Activated CD4-positive, alpha-beta T cell treated with anti-CD3 and anti-CD28 coated beads, Interleukin-2, amount 10 ng/mL, durations not matched to agents 24 days and 14 days (primary cell): ENCODE measurements around the gene ZNF677. TPM values are rescaled to one million over a fixed set of nuclear protein-coding genes. Genes with fewer than 3 reads are reported as not detected.
"Not testable (repeated sequence)": the region's sequence is repeated elsewhere in the genome, so short reads cannot be mapped to it uniquely, and the experiment has no call there.

Experiments used
- DNase-seq: peaks from one replicate; pipeline ENCODE4 v3.0.0; 2022
- H3K27ac Mint-ChIP-seq: one replicate; pipeline ENCODE4 v1.8.0; 2022; ENCODE audit warnings: mild to moderate bottlenecking, mixed read lengths
- H3K27me3 Mint-ChIP-seq: one replicate; pipeline ENCODE4 v1.8.0; 2022; ENCODE audit warnings: mixed read lengths
- H3K36me3 Mint-ChIP-seq: one replicate; pipeline ENCODE4 v1.8.0; 2022; ENCODE audit warnings: low read depth, mild to moderate bottlenecking, mixed read lengths
- H3K4me1 Mint-ChIP-seq: one replicate; pipeline ENCODE4 v1.8.0; 2021; ENCODE audit warnings: mixed read lengths
- H3K4me3 Mint-ChIP-seq: one replicate; pipeline ENCODE4 v1.8.0; 2022; ENCODE audit warnings: mild to moderate bottlenecking, moderate library complexity, mixed read lengths
- H3K9me3 Mint-ChIP-seq: one replicate; pipeline ENCODE4 v1.8.0; 2021; ENCODE audit warnings: mixed read lengths
- intact Hi-C: fragments of 100-400 bp; cut with micrococcal nuclease; formaldehyde crosslinking; loops from one replicate; pipeline ENCODE4 v1.15.1; 2023
- total RNA-seq: library from RNA; stranded (reverse); gene quantifications from 2 replicates; pipeline ENCODE4 v1.2.3, GENCODE V29; 2022

Gene ZNF677
- total RNA-seq, 1 donor from 2014 or later: 0.91 TPM

DNA sequence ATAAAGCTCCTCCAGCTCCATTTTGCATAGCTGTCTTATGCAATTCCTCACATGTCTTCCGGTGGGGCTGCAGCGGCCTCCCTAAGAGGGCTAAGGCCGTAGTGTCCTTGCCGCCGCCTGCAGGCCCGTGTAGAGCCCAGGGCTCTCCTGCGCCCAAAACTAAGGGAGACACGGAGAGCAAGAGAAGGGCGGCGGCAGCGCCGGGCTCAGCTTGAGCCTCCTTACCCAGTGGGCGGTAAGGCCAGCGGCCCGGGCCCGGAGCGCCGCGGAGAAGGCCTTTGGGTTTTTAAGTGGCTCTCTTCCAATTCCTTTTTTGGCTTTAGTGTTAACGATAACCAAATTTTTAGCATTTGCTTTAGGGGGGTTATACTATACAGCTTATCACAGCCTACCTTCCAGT, 30.1 kb downstream of the ZNF677 start:
- intact Hi-C loops: no loop called here
- DNase-seq: no peak
- Mint-ChIP-seq H3K4me3 (no peak overlapping the region), H3K27me3 (no peaks in the 10 kb centered on the region), H3K4me1 (no peaks in the 10 kb centered on the region), H3K9me3 (peaks cover 26% of the 10 kb centered on the region), H3K27ac (no peak overlapping the region), H3K36me3 (peaks cover 8% of the 10 kb centered on the region)

DNA sequence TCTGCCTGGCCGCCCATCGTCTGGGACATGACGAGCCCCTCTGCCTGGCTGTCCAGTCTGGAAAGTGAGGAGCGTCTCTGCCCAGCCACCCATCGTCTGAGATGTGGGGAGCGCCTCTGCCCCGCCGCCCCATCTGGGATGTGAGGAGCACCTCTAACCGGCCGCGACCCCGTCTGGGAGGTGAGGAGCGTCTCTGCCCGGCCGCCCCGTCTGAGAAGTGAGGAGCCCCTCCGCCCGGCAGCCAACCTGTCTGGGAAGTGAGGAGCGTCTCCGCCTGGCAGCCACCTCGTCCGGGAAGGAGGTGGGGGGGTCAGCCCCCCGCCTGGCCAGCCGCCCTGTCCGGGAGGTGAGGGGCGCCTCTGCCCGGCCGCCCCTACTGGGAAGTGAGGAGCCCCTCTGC, 32.0 kb downstream of the ZNF677 start:
- H3K36me3 Mint-ChIP-seq, H3K4me3 Mint-ChIP-seq, H3K27me3 Mint-ChIP-seq, DNase-seq, H3K4me1 Mint-ChIP-seq, H3K27ac Mint-ChIP-seq, intact Hi-C loops: not testable (repeated sequence)
- H3K9me3 Mint-ChIP-seq: peaks cover 32% of the 10 kb centered on the region

DNA sequence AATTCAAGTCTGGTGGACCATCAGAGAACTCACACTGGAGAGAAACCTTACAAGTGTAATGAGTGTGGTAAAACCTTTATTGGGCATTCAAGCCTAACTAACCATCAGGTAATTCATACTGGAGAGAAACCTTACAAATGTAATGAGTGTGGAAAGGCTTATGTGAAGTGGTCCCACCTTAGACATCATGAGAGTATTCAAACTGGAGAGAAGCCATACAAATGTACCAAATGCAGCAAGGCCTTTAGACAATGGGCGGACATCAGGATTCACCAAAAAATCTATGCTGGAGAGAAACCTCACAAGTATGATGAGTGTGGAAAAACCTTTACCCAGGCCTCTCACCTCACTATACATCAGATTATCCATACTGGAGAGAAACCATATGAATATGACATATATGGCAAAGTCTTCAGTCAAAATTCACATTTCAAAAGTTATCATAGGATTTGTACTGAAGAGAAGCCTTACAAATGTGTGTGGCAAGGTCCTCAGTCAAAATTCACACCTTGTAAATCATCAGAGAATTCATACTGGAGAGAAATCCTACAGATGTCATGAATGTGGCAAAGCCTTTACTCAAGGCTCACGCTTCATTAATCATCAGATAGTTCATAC, 41.9 kb downstream of the ZNF677 start:
- H3K27ac Mint-ChIP-seq: no peak overlapping the region
- no peak for DNase-seq
- peaks cover 44% of the 10 kb centered on the region for H3K36me3 Mint-ChIP-seq
- intact Hi-C loops: no loop called here
- H3K4me1 Mint-ChIP-seq: no peaks in the 10 kb centered on the region
- no peak overlapping the region for H3K4me3 Mint-ChIP-seq
- peaks cover 41% of the 10 kb centered on the region for H3K9me3 Mint-ChIP-seq
- H3K27me3 Mint-ChIP-seq: no peaks in the 10 kb centered on the region

DNA sequence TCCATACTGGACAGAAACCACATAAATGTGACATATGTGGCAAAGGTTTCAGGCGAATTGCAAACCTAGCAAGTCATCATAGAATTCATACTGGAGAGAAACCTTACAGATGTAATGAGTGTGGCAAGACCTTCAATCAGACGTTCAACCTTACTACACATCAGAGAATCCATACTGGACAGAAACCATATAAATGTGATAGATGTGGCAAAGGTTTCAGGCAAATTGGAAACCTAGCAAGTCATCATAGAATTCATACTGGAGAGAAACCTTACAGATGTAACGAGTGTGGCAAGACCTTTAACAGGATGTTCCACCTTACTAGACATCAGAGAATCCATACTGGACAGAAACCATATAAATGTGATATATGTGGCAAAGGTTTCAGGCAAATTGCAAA, 43.1 kb downstream of the ZNF677 start:
- Mint-ChIP-seq H3K36me3 (peaks cover 56% of the 10 kb centered on the region), H3K9me3 (peaks cover 49% of the 10 kb centered on the region)
- H3K27me3 Mint-ChIP-seq, H3K4me3 Mint-ChIP-seq, intact Hi-C loops, DNase-seq, H3K4me1 Mint-ChIP-seq, H3K27ac Mint-ChIP-seq: not testable (repeated sequence)

DNA sequence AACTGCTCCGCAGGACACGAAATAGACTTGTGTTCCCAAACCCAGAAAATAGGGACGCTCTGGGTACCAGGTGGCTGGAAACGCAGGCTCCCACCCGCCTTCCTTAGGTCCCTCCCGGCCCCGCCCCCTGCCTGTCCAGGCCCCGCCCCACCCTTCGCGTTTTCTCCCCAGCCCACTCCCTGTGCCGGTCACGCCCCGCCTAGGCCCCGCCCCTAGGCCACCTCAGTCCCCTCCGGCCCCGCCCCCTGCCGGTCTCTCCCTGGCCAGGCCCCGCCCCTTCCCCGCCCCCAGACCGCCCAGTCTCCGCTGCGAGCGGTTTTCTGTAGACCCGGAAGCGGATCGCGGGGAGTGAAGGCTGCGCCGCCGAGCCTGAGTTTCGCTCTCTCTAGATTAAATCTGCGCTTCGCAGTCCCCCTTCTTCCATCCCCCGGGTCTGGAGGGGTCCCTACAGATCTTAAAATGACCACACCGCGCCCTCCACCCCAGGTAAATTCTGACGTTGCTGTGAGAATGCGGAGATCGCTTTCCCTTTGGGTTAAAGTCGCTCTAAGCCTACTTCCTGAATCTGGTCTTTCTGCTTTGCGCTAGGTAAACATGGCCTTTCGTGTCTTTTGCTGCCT, 57.8 kb downstream of the ZNF677 start:
- no peaks in the 10 kb centered on the region for H3K27me3 Mint-ChIP-seq
- H3K36me3 Mint-ChIP-seq: peaks cover 39% of the 10 kb centered on the region
- intact Hi-C loops: loop anchor here (1.0 to 10.0 kb wide), 8 partner anchors 95 to 670 kb away; partner anchors contain the start of genes MYADM, ZNF160, ZNF525 and ZNF761
- H3K9me3 Mint-ChIP-seq: peaks cover 17% of the 10 kb centered on the region
- peak; percentile 96 for DNase-seq
- peak overlapping the region; percentile 96 for H3K27ac Mint-ChIP-seq
- peak overlapping the region; percentile 97 for H3K4me3 Mint-ChIP-seq
- H3K4me1 Mint-ChIP-seq: peaks cover 29% of the 10 kb centered on the region

DNA sequence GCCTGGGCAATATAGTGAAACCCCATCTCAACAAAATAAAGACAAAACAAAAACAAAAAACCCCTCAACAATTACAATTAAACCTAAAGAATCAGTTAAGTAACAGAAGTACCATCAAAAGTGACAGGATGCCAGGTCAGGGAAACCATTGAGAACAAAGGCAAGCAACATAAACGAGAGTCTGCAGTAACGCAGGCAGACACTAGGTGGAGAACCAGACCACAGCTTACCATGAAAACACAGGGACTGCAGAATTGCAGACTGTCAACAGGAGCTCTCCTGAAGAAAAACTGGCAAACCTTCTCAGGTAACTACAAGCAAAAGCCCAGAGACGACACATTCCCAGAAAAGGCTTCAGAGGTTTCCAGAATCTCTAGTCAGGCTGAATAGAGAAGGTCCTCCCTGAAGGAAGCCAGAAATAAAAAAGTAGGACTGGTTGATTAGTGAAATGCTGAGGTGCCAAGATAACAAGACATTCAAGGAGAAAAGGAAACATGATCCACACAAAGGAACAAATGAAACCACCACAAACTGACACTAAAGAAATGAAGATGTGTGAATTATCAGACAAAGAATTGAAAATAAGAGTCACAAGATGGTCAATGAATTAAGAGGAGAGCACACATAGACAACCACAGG, 59.3 kb downstream of the ZNF677 start:
- peaks cover 19% of the 10 kb centered on the region for H3K9me3 Mint-ChIP-seq

DNA sequence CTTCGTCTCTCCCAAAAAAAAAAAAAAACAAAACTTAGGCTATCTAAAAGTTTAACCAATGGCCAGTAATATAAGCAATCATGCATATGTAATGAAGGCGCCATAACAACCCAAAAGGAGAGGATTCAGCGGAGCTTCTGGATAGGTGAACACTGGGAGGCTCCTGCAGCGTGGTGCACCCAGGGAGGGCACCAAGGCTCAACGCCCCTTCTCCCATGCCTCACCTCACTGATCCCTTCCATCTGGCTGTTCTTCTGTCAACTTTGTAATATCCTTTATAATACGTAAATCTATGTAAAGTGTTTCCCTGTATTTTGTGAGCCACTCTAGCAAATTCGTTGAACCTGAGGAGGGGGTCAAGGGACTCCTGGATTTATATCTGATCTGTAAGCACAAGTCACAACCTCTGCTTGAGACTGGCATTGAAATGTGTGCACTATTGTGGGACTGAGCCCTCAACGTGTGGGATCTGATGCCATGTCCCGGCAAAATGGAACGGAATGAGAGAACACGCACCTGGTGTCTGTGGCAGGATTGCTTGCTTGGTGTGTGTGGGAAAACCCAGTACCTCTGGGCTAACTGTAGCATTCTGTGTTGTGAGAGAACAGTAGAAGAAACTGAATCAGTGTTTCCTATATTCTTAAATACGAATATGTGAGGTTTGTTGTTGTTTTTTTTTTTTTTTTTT, 61.0 kb downstream of the ZNF677 start:
- Mint-ChIP-seq H3K4me1 (peaks cover 30% of the 10 kb centered on the region), H3K36me3 (peaks cover 39% of the 10 kb centered on the region), H3K27me3 (no peaks in the 10 kb centered on the region), H3K9me3 (peaks cover 23% of the 10 kb centered on the region), H3K4me3 (peak overlapping the region; percentile 94), H3K27ac (peak overlapping the region; percentile 66)
- no peak for DNase-seq
- intact Hi-C loops: loop anchor here (1.0 to 10.0 kb wide), 5 partner anchors 36 to 249 kb away; partner anchors contain the start of genes ZNF347, ZNF761, ZNF765 and ZNF845

More for the DNA sequence above, 59.3 kb downstream of the ZNF677 start:
- peaks cover 41% of the 10 kb centered on the region for H3K36me3 Mint-ChIP-seq
- intact Hi-C loops: loop anchor here (1.0 to 10.0 kb wide), 9 partner anchors 93 to 672 kb away; partner anchors contain the start of genes MYADM, ZNF160, ZNF761 and ZNF765
- peaks cover 30% of the 10 kb centered on the region for H3K4me1 Mint-ChIP-seq
- DNase-seq: peak; percentile 91
- no peaks in the 10 kb centered on the region for H3K27me3 Mint-ChIP-seq
- peak overlapping the region; percentile 9 for H3K27ac Mint-ChIP-seq
- peak overlapping the region; percentile 13 for H3K4me3 Mint-ChIP-seq

DNA sequence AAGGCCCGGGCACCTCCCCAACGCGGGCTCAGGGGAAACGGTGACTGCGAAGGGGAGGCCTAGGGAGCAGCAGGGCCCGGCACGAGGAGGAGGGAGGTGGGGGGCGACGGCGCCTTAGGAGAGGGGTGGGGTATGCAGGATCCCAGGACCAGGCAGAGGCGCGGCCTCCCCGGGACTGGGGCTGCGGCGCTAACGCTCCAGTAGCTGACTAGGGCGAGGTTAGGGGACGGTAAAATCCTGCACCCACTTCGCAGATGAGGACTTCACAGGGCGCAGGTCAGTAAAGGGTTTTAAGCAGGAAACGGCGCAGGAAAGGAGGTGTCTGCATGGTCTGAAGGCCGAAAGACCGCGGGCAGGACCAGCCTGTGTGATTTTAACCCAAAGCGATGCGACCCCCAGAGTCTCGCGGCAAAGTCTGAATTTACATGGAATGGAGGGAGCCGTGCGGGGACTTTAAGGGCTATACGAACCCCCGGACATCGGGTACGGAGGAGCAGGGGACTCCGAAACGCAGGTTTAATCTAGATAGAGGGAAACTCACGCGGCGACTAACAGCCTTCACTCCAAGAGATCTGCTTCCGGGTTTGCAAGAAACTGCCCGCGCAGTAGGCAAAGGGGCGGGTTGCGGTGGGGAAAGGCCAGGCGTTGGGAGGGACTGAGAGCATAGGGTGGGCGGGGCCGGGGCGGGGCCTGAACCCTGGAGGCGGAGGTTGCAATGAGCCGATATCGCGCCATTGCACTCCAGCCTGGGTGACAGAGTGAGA, 61.7 kb downstream of the ZNF677 start, which contains the start of gene ZNF665:
Gene ZNF665 (minus strand): TSS at position 588 of the 764 bp plus-strand sequence. CDS start 10,460 bp downstream, outside the sequence.
- H3K27me3 Mint-ChIP-seq: no peaks in the 10 kb centered on the region
- peaks cover 23% of the 10 kb centered on the region for H3K9me3 Mint-ChIP-seq
- peak within 1 kb of the TSS; percentile 94 for H3K4me3 Mint-ChIP-seq
- H3K27ac Mint-ChIP-seq: peak within 1 kb of the TSS; percentile 91
- H3K36me3 Mint-ChIP-seq: peaks cover 39% of the 10 kb centered on the region
- peaks cover 30% of the 10 kb centered on the region for H3K4me1 Mint-ChIP-seq
- DNase-seq: peak; percentile 94
- intact Hi-C loops: loop anchor here (1.0 to 10.0 kb wide), 5 partner anchors 36 to 248 kb away; partner anchors contain the start of genes ZNF347, ZNF761, ZNF765 and ZNF845

DNA sequence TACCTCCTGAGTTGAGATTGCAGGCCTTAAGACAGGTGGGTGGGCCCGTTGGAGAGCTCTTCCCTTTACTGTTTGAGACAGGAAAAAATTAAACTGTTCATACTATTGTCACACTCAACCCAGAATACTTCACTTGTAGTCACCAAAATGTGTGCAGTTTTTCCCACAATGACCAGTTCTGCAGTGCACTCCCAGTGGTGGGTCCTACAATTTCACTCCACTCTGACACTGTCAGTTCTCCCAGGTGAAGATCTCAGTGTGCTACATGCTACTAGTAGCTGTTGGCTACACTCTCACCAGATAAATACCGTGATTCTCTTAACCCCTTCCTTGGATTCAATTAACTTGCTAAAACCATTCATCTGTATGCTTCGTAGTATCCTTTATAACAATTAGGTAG, 64.4 kb downstream of the ZNF677 start:
- DNase-seq: no peak
- peaks cover 37% of the 10 kb centered on the region for H3K36me3 Mint-ChIP-seq
- H3K4me3 Mint-ChIP-seq: no peak overlapping the region
- H3K27ac Mint-ChIP-seq: no peak overlapping the region
- peaks cover 23% of the 10 kb centered on the region for H3K9me3 Mint-ChIP-seq
- peaks cover 18% of the 10 kb centered on the region for H3K4me1 Mint-ChIP-seq
- no peaks in the 10 kb centered on the region for H3K27me3 Mint-ChIP-seq
- intact Hi-C loops: loop anchor here (5.0 to 10.0 kb wide), 4 partner anchors 33 to 245 kb away; partner anchors contain the start of genes ZNF347, ZNF761 and ZNF765

DNA sequence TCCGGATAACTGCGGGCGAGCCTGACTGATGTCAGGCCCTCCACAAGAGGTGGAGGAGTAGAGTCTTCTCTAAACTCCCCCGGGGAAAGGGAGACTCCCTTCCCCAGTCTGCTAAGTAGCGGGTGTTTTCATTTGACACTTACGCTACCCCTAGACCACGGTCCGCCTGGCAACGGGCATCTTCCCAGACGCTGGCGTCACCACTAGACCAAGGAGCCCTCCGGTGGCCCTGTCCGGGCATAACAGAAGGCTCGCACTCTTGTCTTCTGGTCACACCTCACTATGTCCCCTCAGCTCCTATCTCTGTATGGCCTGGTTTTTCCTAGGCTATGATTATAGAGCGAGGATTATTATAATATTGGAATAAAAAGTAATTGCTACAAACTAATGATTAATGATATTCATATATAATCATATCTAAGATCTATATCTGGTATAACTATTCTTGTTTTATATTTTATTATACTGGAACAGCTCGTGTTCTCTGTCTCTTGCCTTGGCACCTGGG, 64.9 kb downstream of the ZNF677 start:
- H3K9me3 Mint-ChIP-seq: peaks cover 23% of the 10 kb centered on the region
- peaks cover 36% of the 10 kb centered on the region for H3K36me3 Mint-ChIP-seq
- H3K27ac Mint-ChIP-seq, DNase-seq, H3K4me3 Mint-ChIP-seq, H3K27me3 Mint-ChIP-seq: not testable (repeated sequence)
- peaks cover 17% of the 10 kb centered on the region for H3K4me1 Mint-ChIP-seq
- intact Hi-C loops: loop anchor here (5.0 to 10.0 kb wide), 4 partner anchors 32 to 245 kb away; partner anchors contain the start of genes ZNF347, ZNF761 and ZNF765
